ENCODE data around the gene FUCA1. TPM values are rescaled to one million over a fixed set of nuclear protein-coding genes. Genes with fewer than 3 reads are reported as not detected.

The FUCA1 gene
- total RNA-seq, 1 experiment from 2014 or later: 20.7 TPM

- peaks cover 12 to 21% of the 10 kb centered on the region in 2 experiments; a peak in 3 of 4 replicates for H3K36me3 ChIP-seq (ENCODE audit: control insufficient read depth in 1 of 2, insufficient read depth in 2 of 2, low read length in 2 of 2)
- no peaks in the 10 kb centered on the region for H3K27me3 ChIP-seq (ENCODE audit: insufficient read depth, low read length)
- H3K4me1 ChIP-seq (ENCODE audit: control insufficient read depth in 1 of 2, insufficient read depth in 2 of 2, low read length in 2 of 2): peaks cover 10 to 35% of the 10 kb centered on the region in 2 experiments
- H3K27ac ChIP-seq (ENCODE audit: low read depth, low read length): peak within 1 kb of the TSS; percentile 93
- BruUV-seq (replicated peaks): no TSS peak
- intact Hi-C loops (cut with micrococcal nuclease): loop anchor here (1.0 kb wide), 1 partner anchor 22 kb away; the partner anchor contains the start of gene PITHD1
- ATAC-seq (peak; percentile 71), DNase-seq (ENCODE audit: low read depth, low spot score) (peak; percentile 86)
- H3K4me3 ChIP-seq (replicated peaks in 1 of 2; ENCODE audit: low read depth in 1 of 2, low read length in 2 of 2): peak within 1 kb of the TSS; percentile 65 to 94
- H2AFZ ChIP-seq (ENCODE audit: low read depth, low read length, poor library complexity, severe bottlenecking): no peak within 1 kb of the TSS
- ChIA-PET RAD21 (ENCODE audit: low non-redundant PET in 1 of 2, low total read pairs in 2 of 2, uncharacterized antibody in 2 of 2, unreplicated experiment in 2 of 2) (no interaction called here), CTCF (interaction anchor here (0.6 to 2.7 kb wide), 3 partner anchors 10 to 116 kb away, joined by 3 to 15 read pairs (median 13); no protein-coding TSS in a partner anchor), POLR2A (interaction anchor here (1.2 to 2.0 kb wide), 4 partner anchors 9 to 25 kb away, joined by 3 to 9 read pairs (median 4); partner anchors contain the start of genes HMGCL and LYPLA2)
- no peaks in the 10 kb centered on the region for H3K9me3 ChIP-seq (ENCODE audit: control insufficient read depth in 1 of 2, insufficient read depth in 1 of 2, low read depth in 1 of 2, low read length in 2 of 2)
- H3K79me2 ChIP-seq (ENCODE audit: insufficient read depth, low read length): peaks cover 22% of the 10 kb centered on the region; the same call in 1 of the 2 replicates
- H3K9me2 ChIP-seq (ENCODE audit: insufficient read depth): no peaks in the 10 kb centered on the region
- no peaks in the 10 kb centered on the region for H4K20me1 ChIP-seq (ENCODE audit: insufficient read depth)
- H3K9ac ChIP-seq (ENCODE audit: low read length): peak within 1 kb of the TSS; percentile 87
- peak; percentile 73 for TF ChIP-seq YY1 (IDR thresholded peaks at IDR 0.05; ENCODE audit: extremely low read depth, insufficient replicate concordance, low read depth, low read length)
- TF ChIP-seq SP1 (IDR thresholded peaks at IDR 0.05; ENCODE audit: low read depth): no peak
- TF ChIP-seq SIN3A (IDR thresholded peaks at IDR 0.05; ENCODE audit: low read depth): no peak
- peak; percentile 38; the same call in 1 of the 2 replicates for TF ChIP-seq ZFX (IDR thresholded peaks at IDR 0.05)
- TF ChIP-seq POLR2AphosphoS5 (IDR thresholded peaks at IDR 0.05; ENCODE audit: low read depth, low read length): peak; percentile 85
- no peak for TF ChIP-seq RAD21 (IDR thresholded peaks at IDR 0.05; ENCODE audit: low read depth)
- TF ChIP-seq EZH2 (IDR thresholded peaks at IDR 0.05): no peak
- TF ChIP-seq TCF7L2 (IDR thresholded peaks at IDR 0.05; ENCODE audit: borderline replicate concordance, extremely low read depth, insufficient read depth, insufficient read length): peak; percentile 84
- no peak for TF ChIP-seq MAX (IDR thresholded peaks at IDR 0.05)
- peak; percentile 88 for TF ChIP-seq ZBTB33 (IDR thresholded peaks at IDR 0.05; ENCODE audit: extremely low read depth, insufficient replicate concordance, low read length)
- no peak for TF ChIP-seq ZNF274 (IDR thresholded peaks at IDR 0.05; ENCODE audit: low read depth, low read length)
- TF ChIP-seq CBX3 (IDR thresholded peaks at IDR 0.05; ENCODE audit: low read depth): no peak
- no peak for TF ChIP-seq REST (IDR thresholded peaks at IDR 0.05; ENCODE audit: low read depth)
- no peak for TF ChIP-seq FOSL1 (IDR thresholded peaks at IDR 0.05; ENCODE audit: low read depth)
- TF ChIP-seq CEBPB (IDR thresholded peaks at IDR 0.05; ENCODE audit: low read depth): no peak
- peak; percentile 57 for TF ChIP-seq POLR2A (IDR thresholded peaks at IDR 0.05; ENCODE audit: borderline replicate concordance, extremely low read depth, insufficient read depth, insufficient read length)
- TF ChIP-seq EZH2phosphoT487 (IDR thresholded peaks at IDR 0.05; ENCODE audit: borderline replicate concordance): no peak
- H3K4me2 ChIP-seq (ENCODE audit: low read length): peak within 1 kb of the TSS; percentile 92
Measured at GRCh38 chr1:23800400-23801337, 67.4 kb downstream of the FUCA1 start, which contains the start of gene GALE. Gene GALE, minus strand, starts transcription at chr1:23800754. Its CDS starts 1,747 bp downstream, at chr1:23799007.

All from HCT116 (cell line).